K562 (cell line): ENCODE results near the gene SUFU. TPM values are rescaled to one million over a fixed set of nuclear protein-coding genes. Genes with fewer than 3 reads are reported as not detected.

Source experiments
- ATF7 ChIP-seq: fragments of 450-650 bp; IDR thresholded peaks from 2 replicates; pipeline ENCODE4 v1.7.1; 2014; ENCODE audit warnings: mild to moderate bottlenecking, moderate library complexity
- C11orf30 ChIP-seq: fragments of 450-650 bp; IDR thresholded peaks from 2 replicates; pipeline ENCODE4 v1.6.1; 2016; ENCODE audit warnings: low read depth, mild to moderate bottlenecking
- EHMT2 ChIP-seq: fragments of 450-650 bp; IDR thresholded peaks from 2 replicates; pipeline ENCODE4 v1.6.1; 2018; ENCODE audit warnings: antibody characterized with exemption
- ELF1 ChIP-seq: fragments of 200-800 bp; sonication (Bioruptor generic); IDR thresholded peaks from 2 replicates; pipeline ENCODE4 v1.6.1; 2016; ENCODE audit warnings: missing genetic modification characterization, missing compliant biosample characterization
- IRF9 ChIP-seq: fragments of 450-650 bp; IDR thresholded peaks from 2 replicates; pipeline ENCODE4 v1.6.1; 2016; ENCODE audit warnings: missing biosample characterization, missing genetic modification characterization
- KDM4B ChIP-seq, 2 experiments: fragments of 450-650 bp in 1 of 2; sonication (generic) in 1 of 2; IDR thresholded peaks; 2 replicates each; pipeline ENCODE4 v1.6.1; 2016 to 2017; ENCODE audit warnings: borderline replicate concordance in 2 of 2, antibody characterized with exemption in 1 of 2, low read depth in 1 of 2, mild to moderate bottlenecking in 1 of 2
- MAX ChIP-seq: sonication (generic); formaldehyde crosslinking; IDR thresholded peaks from 2 replicates; pipeline ENCODE4 v1.9.0; 2022; ENCODE audit warnings: mild to moderate bottlenecking, missing genetic modification reagents
- MTA3 ChIP-seq: fragments of 450-650 bp; formaldehyde crosslinking; IDR thresholded peaks from 2 replicates; pipeline ENCODE4 v1.6.1; 2017; ENCODE audit warnings: mild to moderate bottlenecking, borderline replicate concordance
- RBM39 ChIP-seq: fragments of 200-400 bp; formaldehyde crosslinking; optimal IDR thresholded peaks from 2 replicates; pipeline ENCODE3; 2018; ENCODE audit warnings: low read depth, low read length
- SAFB2 ChIP-seq: fragments of 200-400 bp; formaldehyde crosslinking; IDR thresholded peaks from 2 replicates; pipeline ENCODE4 v1.6.1; 2018; ENCODE audit warnings: borderline replicate concordance, low read length, low read depth, moderate library complexity; ENCODE audit not compliant: severe bottlenecking
- SP1 ChIP-seq: sonication (generic); formaldehyde crosslinking; IDR thresholded peaks from 2 replicates; pipeline ENCODE4 v1.8.1; 2022; ENCODE audit warnings: mild to moderate bottlenecking, missing genetic modification reagents
- SREBF1 ChIP-seq: fragments of 150-350 bp; IDR thresholded peaks from 2 replicates; pipeline ENCODE4 v1.6.1; 2014; ENCODE audit warnings: antibody characterized with exemption, low read depth, low read length, borderline replicate concordance
- STAT5A ChIP-seq: IDR thresholded peaks from 2 replicates; pipeline ENCODE4 v1.6.1; 2012; ENCODE audit warnings: low read length, inconsistent platforms, borderline replicate concordance
- ZNF143 ChIP-seq: sonication (generic); formaldehyde crosslinking; IDR thresholded peaks from 2 replicates; pipeline ENCODE4 v1.9.0; 2022; ENCODE audit warnings: mild to moderate bottlenecking, missing genetic modification reagents
- ZNF407 ChIP-seq: fragments of 450-650 bp; IDR thresholded peaks from 2 replicates; pipeline ENCODE4 v1.6.1; 2016; ENCODE audit warnings: low read depth
- ZNF830 ChIP-seq: fragments of 250-450 bp; sonication (Bioruptor Pico); IDR thresholded peaks from 2 replicates; pipeline ENCODE4 v1.5.0; 2021; ENCODE audit warnings: mild to moderate bottlenecking
- polyA plus RNA-seq, 8 experiments: library from polyadenylated mRNA; depleted of rRNA in 4 of 8; stranded (reverse) in 5 of 8; unstranded in 3 of 8; fragments of >200 nt; fragmentation: Nextera tagmentation in 2 of 8; fragmentation: Illumina TruSeq in 1 of 8; extraction: Ambion mirVana in 2 of 8; extraction: Trizol in 1 of 8; gene quantifications; 2 replicates each; pipeline versions ENCODE4 v1.2.1 to v1.2.3, GENCODE V29; 2011 to 2014; ENCODE audit warnings: inconsistent platforms in 1 of 8, missing spikeins in 1 of 8
- total RNA-seq, 7 experiments: library from RNA; depleted of rRNA in 6 of 7; stranded (reverse); fragments of >200 nt in 6 of 7; fragmentation: Illumina TruSeq in 2 of 7; extraction: Trizol in 2 of 7; gene quantifications; 2 replicates each; pipeline versions ENCODE4 v1.2.1 to v1.2.3, GENCODE V29; 2011 to 2021; ENCODE audit warnings: low replicate concordance in 1 of 7
- TF ChIP-seq, protein P1 (sequence below): fragments of 250-450 bp; sonication (Bioruptor Pico); IDR thresholded peaks from 2 replicates; pipeline ENCODE4 v1.4.0; 2020; ENCODE audit warnings: borderline replicate concordance

SUFU gene
- total and polyA plus RNA-seq, 9 of the 15 experiments (the other 6 are each of a cell fraction or from before 2014, with no cell fraction given), result 0.59 to 6.3 (median 0.82) TPM

GRCh38 chr10:102461187-102462054 lies 42.4 kb upstream of the SUFU start (continued):
- TF ChIP-seq MTA3 (peak; percentile 23; the same call in 1 of the 2 replicates), SREBF1 (no peak), SAFB2 (no peak), MAX (CRISPR knock-in tag) (peak; percentile 39), C11orf30 (no peak), RBM39 (no peak), ZNF407 (peak; percentile 73; the same call in 1 of the 2 replicates), IRF9 (no peak), KDM4B (IDR thresholded peaks at IDR 0.05; ENCODE audit: borderline replicate concordance in 2 of 2, low read depth in 1 of 2) (no peak), ZNF830 (CRISPR knock-in tag) (no peak), ZNF143 (CRISPR knock-in tag) (no peak), EHMT2 (no peak), STAT5A (no peak), ATF7 (no peak), SP1 (CRISPR knock-in tag) (peak; percentile 56), ELF1 (tag) (0 out of 2 replicates have a peak, but pooled peaks have one; percentile 19)
- TF ChIP-seq, protein P1, sequence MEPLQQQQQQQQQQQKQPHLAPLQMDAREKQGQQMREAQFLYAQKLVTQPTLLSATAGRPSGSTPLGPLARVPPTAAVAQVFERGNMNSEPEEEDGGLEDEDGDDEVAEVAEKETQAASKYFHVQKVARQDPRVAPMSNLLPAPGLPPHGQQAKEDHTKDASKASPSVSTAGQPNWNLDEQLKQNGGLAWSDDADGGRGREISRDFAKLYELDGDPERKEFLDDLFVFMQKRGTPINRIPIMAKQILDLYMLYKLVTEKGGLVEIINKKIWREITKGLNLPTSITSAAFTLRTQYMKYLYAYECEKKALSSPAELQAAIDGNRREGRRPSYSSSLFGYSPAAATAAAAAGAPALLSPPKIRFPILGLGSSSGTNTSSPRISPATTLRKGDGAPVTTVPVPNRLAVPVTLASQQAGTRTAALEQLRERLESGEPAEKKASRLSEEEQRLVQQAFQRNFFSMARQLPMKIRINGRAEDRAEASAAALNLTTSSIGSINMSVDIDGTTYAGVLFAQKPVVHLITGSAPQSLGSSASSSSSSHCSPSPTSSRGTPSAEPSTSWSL (CRISPR knock-in tag), result no peak
